Measurements from ENCODE around the gene CIITA.
"Not testable (repeated sequence)": the region's sequence is repeated elsewhere in the genome, so short reads cannot be mapped to it uniquely, and the experiment has no call there.

Gene CIITA

GRCh38 chr16:10964039-10964890 is 87.3 kb downstream of the CIITA start:
- H3K4me3 ChIP-seq (ENCODE audit: low read length), result no peak overlapping the region
- TF ChIP-seq, protein P1, sequence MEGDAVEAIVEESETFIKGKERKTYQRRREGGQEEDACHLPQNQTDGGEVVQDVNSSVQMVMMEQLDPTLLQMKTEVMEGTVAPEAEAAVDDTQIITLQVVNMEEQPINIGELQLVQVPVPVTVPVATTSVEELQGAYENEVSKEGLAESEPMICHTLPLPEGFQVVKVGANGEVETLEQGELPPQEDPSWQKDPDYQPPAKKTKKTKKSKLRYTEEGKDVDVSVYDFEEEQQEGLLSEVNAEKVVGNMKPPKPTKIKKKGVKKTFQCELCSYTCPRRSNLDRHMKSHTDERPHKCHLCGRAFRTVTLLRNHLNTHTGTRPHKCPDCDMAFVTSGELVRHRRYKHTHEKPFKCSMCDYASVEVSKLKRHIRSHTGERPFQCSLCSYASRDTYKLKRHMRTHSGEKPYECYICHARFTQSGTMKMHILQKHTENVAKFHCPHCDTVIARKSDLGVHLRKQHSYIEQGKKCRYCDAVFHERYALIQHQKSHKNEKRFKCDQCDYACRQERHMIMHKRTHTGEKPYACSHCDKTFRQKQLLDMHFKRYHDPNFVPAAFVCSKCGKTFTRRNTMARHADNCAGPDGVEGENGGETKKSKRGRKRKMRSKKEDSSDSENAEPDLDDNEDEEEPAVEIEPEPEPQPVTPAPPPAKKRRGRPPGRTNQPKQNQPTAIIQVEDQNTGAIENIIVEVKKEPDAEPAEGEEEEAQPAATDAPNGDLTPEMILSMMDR (conservative IDR thresholded peaks at IDR 0.05; ENCODE audit: low read depth, low read length), result peak; percentile 95
- DNase-seq (ENCODE audit: low read depth), result no peak

GRCh38 chr16:10964891-10965326 is 87.9 kb downstream of the CIITA start:
- no peak for DNase-seq (ENCODE audit: low read depth)
- TF ChIP-seq, protein P1 (conservative IDR thresholded peaks at IDR 0.05; ENCODE audit: low read depth, low read length), result no peak
- H3K4me3 ChIP-seq (ENCODE audit: low read length), result no peak overlapping the region

DNA sequence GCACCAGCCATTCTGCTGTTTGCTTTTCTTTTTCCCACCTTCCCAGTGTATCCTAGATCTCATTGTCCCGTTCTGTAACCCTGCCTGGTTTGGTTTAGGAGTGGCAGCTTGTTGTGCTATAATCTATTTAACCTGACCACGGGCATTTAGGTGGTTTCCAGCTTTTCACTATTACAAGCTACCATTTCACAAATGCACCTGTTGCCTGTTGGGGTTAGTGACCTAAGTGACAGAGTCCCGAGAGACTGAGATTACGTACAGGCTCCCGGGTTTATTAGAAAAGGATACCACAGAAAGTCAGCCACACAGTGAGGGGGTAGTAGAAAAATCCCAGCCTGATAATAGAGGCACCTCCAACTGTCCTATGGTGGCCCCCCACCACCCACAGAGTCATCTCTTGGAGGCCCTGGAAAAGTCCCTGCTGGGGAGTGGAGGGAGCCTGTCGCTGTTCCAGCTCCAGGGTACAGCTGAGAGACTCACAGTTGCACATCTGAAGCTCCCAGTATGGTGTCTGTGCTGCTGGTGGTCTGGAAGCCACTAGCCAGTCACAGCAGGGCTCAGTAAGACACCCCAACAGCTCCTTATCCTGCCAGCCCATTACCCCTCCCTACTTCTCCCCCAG is 88.5 kb downstream of the CIITA start:
- H3K4me3 ChIP-seq (ENCODE audit: low read length), result no peak overlapping the region
- no peak for DNase-seq (ENCODE audit: low read depth)
- TF ChIP-seq, protein P1 (conservative IDR thresholded peaks at IDR 0.05; ENCODE audit: low read depth, low read length), result no peak

- no peak for DNase-seq (ENCODE audit: low read depth)
- TF ChIP-seq, protein P1 (conservative IDR thresholded peaks at IDR 0.05; ENCODE audit: low read depth, low read length), result no peak
- H3K4me3 ChIP-seq (ENCODE audit: low read length), result no peak overlapping the region
Measured at GRCh38 chr16:10966129-10966528, 89.1 kb downstream of the CIITA start.

DNA sequence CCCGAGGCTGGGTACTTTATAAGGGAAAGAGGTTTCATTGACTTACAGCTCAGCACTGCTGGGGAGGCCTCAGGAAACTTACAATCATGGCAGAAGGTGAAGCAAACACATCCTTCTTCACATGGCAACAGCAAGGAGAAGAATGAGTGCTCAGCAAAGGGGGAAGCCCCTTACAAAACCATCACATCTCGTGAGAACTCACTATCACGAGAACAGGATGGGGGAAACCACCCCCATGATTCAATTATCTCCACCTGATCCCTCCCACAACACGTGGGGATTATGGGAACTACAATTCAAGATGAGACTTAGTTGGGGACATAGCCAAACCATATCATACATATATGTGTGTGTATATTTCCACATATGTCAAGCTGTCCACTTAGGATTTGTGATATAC is 89.6 kb downstream of the CIITA start:
- DNase-seq (ENCODE audit: low read depth); H3K4me3 ChIP-seq (ENCODE audit: low read length): not testable (repeated sequence)

DNA sequence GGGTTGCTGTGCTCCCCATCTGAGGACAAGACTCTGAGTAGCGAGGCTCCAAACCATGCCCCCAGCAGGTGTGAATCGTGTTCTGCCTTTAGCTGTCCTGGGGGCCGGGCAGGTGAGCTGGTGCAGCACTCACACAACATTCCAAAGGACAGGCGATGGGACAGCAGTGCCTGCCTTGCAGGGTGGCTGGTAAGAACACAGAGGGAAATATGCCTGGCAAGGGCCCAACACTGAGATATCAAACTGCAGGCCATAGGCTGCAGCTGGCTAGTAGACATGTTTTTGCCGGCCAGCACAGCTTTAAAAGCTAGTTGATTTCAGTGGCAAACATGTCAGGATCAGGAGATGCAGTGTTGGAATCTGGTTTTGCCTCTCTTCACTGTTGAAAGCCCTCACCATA is 91.0 kb downstream of the CIITA start:
- no peak overlapping the region for H3K4me3 ChIP-seq (ENCODE audit: low read length)
- no peak for DNase-seq (ENCODE audit: low read depth)
- TF ChIP-seq, protein P1 (conservative IDR thresholded peaks at IDR 0.05; ENCODE audit: low read depth, low read length), result no peak

GRCh38 chr16:10968498-10968897 is 91.5 kb downstream of the CIITA start:
- TF ChIP-seq, protein P1 (conservative IDR thresholded peaks at IDR 0.05; ENCODE audit: low read depth, low read length), result no peak
- no peak for DNase-seq (ENCODE audit: low read depth)
- no peak overlapping the region for H3K4me3 ChIP-seq (ENCODE audit: low read length)
